Thyroid gland (tissue), 4 donors: ENCODE data around the gene GP9. TPM values are rescaled to one million over a fixed set of nuclear protein-coding genes. Genes with fewer than 3 reads are reported as not detected.
A peak's percentile ranks its signal among the peaks of the same experiment; 100 is the strongest.

Source experiments
- DNase-seq, 2 donors: peaks; one replicate each; pipeline ENCODE4 v3.0.0-alpha.2; 2019
- H3K27ac ChIP-seq, 3 donors: fragments of 200-600 bp; sonication (generic); 1 replicate in 2 of 3; 2 replicates in 1 of 3; pipeline ENCODE4 v1.5.1; 2016 to 2019; ENCODE audit warnings: mild to moderate bottlenecking in 1 of 3, moderate library complexity in 1 of 3
- H3K27me3 ChIP-seq: fragments of 200-600 bp; sonication (generic); one replicate; pipeline ENCODE4 v1.5.1; 2019
- H3K36me3 ChIP-seq, 2 donors: fragments of 200-600 bp; sonication (generic); one replicate each; pipeline ENCODE4 v1.5.1; 2016 to 2019
- H3K4me1 ChIP-seq, 2 donors: fragments of 200-600 bp; sonication (generic); one replicate each; pipeline ENCODE4 v1.5.1; 2017 to 2019
- H3K4me3 ChIP-seq, 3 donors: fragments of 200-600 bp; sonication (generic); replicated peaks in 1 of 3; 1 replicate in 2 of 3; 2 replicates in 1 of 3; pipeline ENCODE4 v1.5.1; 2016; ENCODE audit warnings: mild to moderate bottlenecking in 1 of 3
- H3K9me3 ChIP-seq: fragments of 200-600 bp; sonication (generic); one replicate; pipeline ENCODE4 v1.5.1; 2017
- POLR2A ChIP-seq, 2 donors: fragments of 450-650 bp; IDR thresholded peaks; one replicate each; pipeline ENCODE4 v1.6.1; 2017; ENCODE audit warnings: antibody characterized with exemption in 2 of 2, mild to moderate bottlenecking in 2 of 2, moderate library complexity in 1 of 2
- WGBS, 2 donors: methylation state at CpG; one replicate each; pipeline ENCODE4 v1.1.5; 2017; 5-methylcytosine and 5-hydroxymethylcytosine counted together
- intact Hi-C: fragments of 100-400 bp; cut with DNase I; formaldehyde crosslinking; loops from one replicate; pipeline ENCODE4 v1.15.1; 2023
- total RNA-seq, 4 donors: library from RNA; depleted of rRNA; stranded (reverse); fragments of >200 nt; gene quantifications; one replicate each; pipeline ENCODE4 v1.2.3, GENCODE V29; 2016
- TF ChIP-seq, protein P1 (sequence below), 6 experiments: fragments of 200-600 bp in 3 of 6; fragments of 450-650 bp in 3 of 6; sonication (generic) in 3 of 6; IDR thresholded peaks; one replicate each; pipeline ENCODE4 v1.5.1; 2016 to 2019; ENCODE audit warnings: antibody characterized with exemption in 6 of 6, mild to moderate bottlenecking in 2 of 6, inconsistent platforms in 1 of 6, moderate library complexity in 1 of 6

GP9 gene
- total RNA-seq, 4 donors from 2014 or later, result not detected

DNA sequence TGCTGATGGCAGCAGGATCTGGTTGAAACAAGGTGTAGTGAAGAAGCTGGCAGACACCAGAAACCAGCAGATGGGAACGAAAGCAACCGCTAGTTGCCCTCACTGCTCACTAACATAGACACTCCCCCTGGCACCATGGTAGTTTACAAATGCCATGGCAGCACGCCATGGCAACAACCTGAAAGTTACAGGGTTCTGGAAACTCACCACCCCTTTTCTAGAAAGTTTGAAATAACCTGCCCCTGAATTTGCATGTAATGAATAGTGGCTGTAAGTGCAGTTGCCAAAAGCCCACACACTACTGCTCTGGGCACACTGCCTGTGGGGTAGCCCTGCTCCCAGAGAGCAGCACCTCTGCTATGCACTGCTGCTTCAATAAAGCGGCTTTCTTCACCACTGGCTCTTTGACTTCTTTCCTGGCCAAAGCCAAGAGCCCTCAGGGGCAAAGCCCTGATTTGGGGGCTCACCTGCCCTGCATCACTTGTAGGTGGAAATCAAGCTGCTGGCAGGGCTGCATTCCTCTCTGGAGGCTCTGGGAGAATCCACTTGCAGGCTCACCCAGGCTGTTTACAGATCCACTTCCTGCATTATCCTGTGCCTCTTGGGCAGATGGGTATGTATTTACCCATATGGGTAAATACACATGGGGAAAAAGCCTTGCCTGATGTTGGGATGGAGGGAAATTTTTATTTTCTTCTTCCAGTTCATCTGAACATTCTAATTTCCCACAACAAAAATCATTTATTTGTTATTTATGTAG is 2.0 kb upstream of the GP9 start:
- intact Hi-C loops, result loop anchor here (5.0 to 10.0 kb wide), 2 partner anchors 59 to 186 kb away; partner anchors contain the start of gene COPG1
- Histone ChIP-seq H3K27me3 (no peaks in the 10 kb centered on the region), H3K36me3 (no peaks in the 10 kb centered on the region), H3K9me3 (no peaks in the 10 kb centered on the region), H3K4me3 (no peak overlapping the region), H3K4me1 (peaks cover 15 to 20% of the 10 kb centered on the region in 2 donors), H3K27ac (peak overlapping the region in 1 of 3 donors; percentile 27)
- peak; percentile 73 to 84 for DNase-seq
- TF ChIP-seq, protein P1, sequence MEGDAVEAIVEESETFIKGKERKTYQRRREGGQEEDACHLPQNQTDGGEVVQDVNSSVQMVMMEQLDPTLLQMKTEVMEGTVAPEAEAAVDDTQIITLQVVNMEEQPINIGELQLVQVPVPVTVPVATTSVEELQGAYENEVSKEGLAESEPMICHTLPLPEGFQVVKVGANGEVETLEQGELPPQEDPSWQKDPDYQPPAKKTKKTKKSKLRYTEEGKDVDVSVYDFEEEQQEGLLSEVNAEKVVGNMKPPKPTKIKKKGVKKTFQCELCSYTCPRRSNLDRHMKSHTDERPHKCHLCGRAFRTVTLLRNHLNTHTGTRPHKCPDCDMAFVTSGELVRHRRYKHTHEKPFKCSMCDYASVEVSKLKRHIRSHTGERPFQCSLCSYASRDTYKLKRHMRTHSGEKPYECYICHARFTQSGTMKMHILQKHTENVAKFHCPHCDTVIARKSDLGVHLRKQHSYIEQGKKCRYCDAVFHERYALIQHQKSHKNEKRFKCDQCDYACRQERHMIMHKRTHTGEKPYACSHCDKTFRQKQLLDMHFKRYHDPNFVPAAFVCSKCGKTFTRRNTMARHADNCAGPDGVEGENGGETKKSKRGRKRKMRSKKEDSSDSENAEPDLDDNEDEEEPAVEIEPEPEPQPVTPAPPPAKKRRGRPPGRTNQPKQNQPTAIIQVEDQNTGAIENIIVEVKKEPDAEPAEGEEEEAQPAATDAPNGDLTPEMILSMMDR (IDR thresholded peaks at IDR 0.05), result no peak
- no peak for TF ChIP-seq POLR2A (IDR thresholded peaks at IDR 0.05)
- 35 to 39% methylated on average over 3 to 4 of the region's 4 CpGs for WGBS, 2 donors

DNA sequence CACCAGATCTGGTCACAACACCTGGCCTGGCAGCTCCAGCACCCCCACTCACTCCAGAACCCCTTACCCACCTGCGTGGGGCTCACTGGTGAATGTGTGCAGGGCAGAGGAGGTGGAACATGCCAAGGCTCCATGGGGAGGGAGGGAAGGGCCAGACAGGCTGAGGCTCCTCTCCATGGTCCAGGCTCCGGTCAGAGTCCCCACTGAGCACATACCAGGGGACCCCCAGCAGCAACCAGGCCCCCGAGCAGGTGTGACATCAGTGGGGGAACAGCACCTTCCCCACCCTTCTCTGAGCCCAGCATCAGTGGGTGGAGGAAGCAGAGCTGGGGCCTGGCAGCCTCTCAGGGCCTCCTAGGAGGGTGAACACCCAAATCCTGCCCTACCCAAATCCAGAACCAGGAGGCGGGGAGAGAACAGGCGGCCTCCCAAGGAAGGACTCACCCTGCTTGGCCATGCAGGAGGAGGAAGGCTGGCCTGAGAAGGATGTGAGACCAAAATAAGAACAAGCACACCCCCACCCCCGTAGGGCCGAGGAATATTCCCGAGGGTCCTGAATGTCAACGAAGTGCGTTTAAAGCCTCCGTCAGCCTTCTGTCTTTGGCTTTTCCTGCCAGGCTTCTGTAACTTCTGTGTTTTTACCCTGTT is 1.1 kb upstream of the GP9 start:
- no peak overlapping the region for H3K27ac ChIP-seq
- intact Hi-C loops, result loop anchor here (5.0 to 10.0 kb wide), 2 partner anchors 58 to 185 kb away; partner anchors contain the start of gene COPG1
- H3K27me3 ChIP-seq, result no peaks in the 10 kb centered on the region
- H3K36me3 ChIP-seq, result no peaks in the 10 kb centered on the region
- TF ChIP-seq POLR2A (IDR thresholded peaks at IDR 0.05), result no peak
- TF ChIP-seq, protein P1 (IDR thresholded peaks at IDR 0.05), result no peak
- H3K4me3 ChIP-seq, result no peak overlapping the region
- no peaks in the 10 kb centered on the region for H3K9me3 ChIP-seq
- peaks cover 14 to 20% of the 10 kb centered on the region in 2 donors for H3K4me1 ChIP-seq
- no peak for DNase-seq
- 58 to 71% methylated on average over 10 to 11 of the region's 11 CpGs for WGBS, 2 donors

DNA sequence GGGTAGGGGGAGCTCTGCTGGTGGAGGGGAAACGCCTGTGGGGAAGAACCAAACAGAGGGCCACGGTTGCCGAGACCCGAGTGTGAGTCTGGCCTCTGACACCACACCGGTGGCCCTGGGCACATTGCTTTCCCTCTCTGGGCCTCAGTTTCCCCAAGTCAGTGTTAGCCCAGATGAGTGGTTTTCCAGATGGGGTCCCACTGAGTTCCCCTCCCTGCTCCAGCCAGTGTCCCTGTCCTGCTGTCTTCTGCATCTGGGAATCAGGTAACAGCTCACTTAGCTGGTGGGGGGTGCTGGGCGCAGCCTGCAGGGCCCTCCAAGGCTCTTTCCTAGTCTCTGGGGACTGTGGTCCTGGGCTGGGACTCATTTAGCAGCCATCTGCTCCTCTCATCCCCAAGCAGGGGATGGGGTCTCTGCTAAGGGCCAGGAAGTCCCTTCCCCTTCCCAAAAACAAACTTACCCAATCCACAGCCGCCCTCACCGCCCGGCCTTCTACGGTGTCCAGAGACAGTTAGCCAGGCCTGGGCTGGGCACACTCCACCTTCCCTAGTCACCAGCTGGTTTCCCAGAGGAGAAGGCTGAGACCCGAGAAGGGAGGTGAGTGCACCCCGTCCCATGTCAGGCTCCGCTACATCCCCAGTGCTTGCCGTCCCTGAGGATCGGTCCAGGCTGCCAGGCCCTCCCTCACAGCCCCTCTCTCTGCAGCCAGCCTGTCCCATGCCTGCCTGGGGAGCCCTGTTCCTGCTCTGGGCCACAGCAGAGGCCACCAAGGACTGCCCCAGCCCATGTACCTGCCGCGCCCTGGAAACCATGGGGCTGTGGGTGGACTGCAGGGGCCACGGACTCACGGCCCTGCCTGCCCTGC is 676 bp downstream of the GP9 start:
- no peaks in the 10 kb centered on the region for H3K36me3 ChIP-seq
- no peaks in the 10 kb centered on the region for H3K27me3 ChIP-seq
- no peak for DNase-seq
- H3K9me3 ChIP-seq, result no peaks in the 10 kb centered on the region
- H3K4me3 ChIP-seq, result no peak overlapping the region
- TF ChIP-seq, protein P1 (IDR thresholded peaks at IDR 0.05), result no peak
- no peak for TF ChIP-seq POLR2A (IDR thresholded peaks at IDR 0.05)
- 89 to 94% methylated on average over 16 to 17 of the region's 19 CpGs for WGBS, 2 donors
- no peak overlapping the region for H3K27ac ChIP-seq
- peaks cover 11 to 18% of the 10 kb centered on the region in 2 donors for H3K4me1 ChIP-seq
- intact Hi-C loops, result no loop called here

DNA sequence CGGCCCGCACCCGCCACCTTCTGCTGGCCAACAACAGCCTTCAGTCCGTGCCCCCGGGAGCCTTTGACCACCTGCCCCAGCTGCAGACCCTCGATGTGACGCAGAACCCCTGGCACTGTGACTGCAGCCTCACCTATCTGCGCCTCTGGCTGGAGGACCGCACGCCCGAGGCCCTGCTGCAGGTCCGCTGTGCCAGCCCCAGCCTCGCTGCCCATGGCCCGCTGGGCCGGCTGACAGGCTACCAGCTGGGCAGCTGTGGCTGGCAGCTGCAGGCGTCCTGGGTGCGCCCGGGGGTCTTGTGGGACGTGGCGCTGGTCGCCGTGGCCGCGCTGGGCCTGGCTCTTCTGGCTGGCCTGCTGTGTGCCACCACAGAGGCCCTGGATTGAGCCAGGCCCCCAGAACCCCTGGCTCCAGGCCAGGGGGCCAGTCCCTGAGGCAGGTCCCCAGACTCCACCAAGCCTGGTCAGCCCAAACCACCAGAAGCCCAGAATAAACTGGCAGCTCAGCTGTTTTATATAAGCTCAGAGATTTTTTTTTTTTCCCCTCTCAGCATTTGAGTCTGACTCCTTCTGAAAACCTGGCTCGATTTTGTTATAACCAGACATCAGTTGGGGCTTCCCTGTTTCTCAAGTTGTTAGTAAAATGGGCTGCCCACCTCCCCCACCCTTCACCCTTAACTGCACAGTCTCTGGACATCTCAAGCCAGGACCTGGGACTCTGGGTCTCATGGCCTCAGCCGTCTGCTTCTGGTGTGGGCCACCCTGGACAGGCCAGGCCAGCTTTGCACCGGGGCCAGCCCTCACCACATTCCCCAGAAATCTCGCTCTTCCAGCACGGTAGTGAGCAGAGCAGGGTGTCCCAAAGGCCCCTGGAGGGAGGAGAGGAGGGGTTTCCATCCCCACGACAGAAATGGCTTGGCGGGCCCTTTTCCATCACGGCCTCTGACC is 1.6 kb downstream of the GP9 start:
- Histone ChIP-seq H3K36me3 (no peaks in the 10 kb centered on the region), H3K4me3 (no peak overlapping the region), H3K27ac (no peak overlapping the region), H3K9me3 (no peaks in the 10 kb centered on the region), H3K27me3 (no peaks in the 10 kb centered on the region), H3K4me1 (peaks cover 11 to 18% of the 10 kb centered on the region in 2 donors)
- 73 to 93% methylated on average over 11 to 25 of the region's 32 CpGs for WGBS, 2 donors
- DNase-seq, result no peak
- intact Hi-C loops, result no loop called here
- TF ChIP-seq, protein P1 (IDR thresholded peaks at IDR 0.05), result no peak
- no peak for TF ChIP-seq POLR2A (IDR thresholded peaks at IDR 0.05)
